Natural killer cell (primary cell): ENCODE measurements around the gene AIDA. TPM values are rescaled to one million over a fixed set of nuclear protein-coding genes. Genes with fewer than 3 reads are reported as not detected.

Source experiments
- ATAC-seq, 3 donors: fragments of 150-1000 bp in 2 of 3; fragments of 200-7000 bp in 1 of 3; cut with Tn5 transposase; 1 replicate in 1 of 3; 2 replicates in 2 of 3; pipeline ENCODE4 v1.10.0; 2021; ENCODE audit warnings: mild to moderate bottlenecking in 2 of 3, moderate library complexity in 2 of 3
- DNase-seq, 2 donors: peaks; one replicate each; pipeline versions ENCODE4 v3.0.0 to v3.0.0-alpha.2; 2013 to 2021; ENCODE audit warnings: mixed read lengths in 1 of 2
- H3K27ac ChIP-seq: one replicate; pipeline ENCODE4 v1.5.1; 2013; ENCODE audit warnings: mild to moderate bottlenecking, low read length
- H3K27me3 ChIP-seq: one replicate; pipeline ENCODE4 v1.6.1; 2013; ENCODE audit warnings: low read length; ENCODE audit not compliant: control insufficient read depth, insufficient read depth
- H3K36me3 ChIP-seq: one replicate; pipeline ENCODE4 v1.6.1; 2013; ENCODE audit warnings: low read length; ENCODE audit not compliant: control insufficient read depth, insufficient read depth
- H3K4me1 ChIP-seq: one replicate; pipeline ENCODE4 v1.6.1; 2013; ENCODE audit warnings: low read length; ENCODE audit not compliant: control insufficient read depth, insufficient read depth
- H3K4me3 ChIP-seq: one replicate; pipeline ENCODE4 v1.5.1; 2013; ENCODE audit warnings: low read length
- H3K9me3 ChIP-seq: one replicate; pipeline ENCODE4 v1.6.1; 2013; ENCODE audit warnings: low read length; ENCODE audit not compliant: control insufficient read depth, insufficient read depth
- H3K27ac Mint-ChIP-seq, 2 donors: one replicate each; pipeline ENCODE4 v1.8.0; 2022; ENCODE audit warnings: mild to moderate bottlenecking in 2 of 2, mixed read lengths in 2 of 2, moderate library complexity in 1 of 2
- H3K27me3 Mint-ChIP-seq, 2 donors: one replicate each; pipeline ENCODE4 v1.8.0; 2022; ENCODE audit warnings: low read depth in 2 of 2, mixed read lengths in 2 of 2
- H3K36me3 Mint-ChIP-seq: one replicate; pipeline ENCODE4 v1.8.0; 2022; ENCODE audit warnings: mixed read lengths
- H3K4me1 Mint-ChIP-seq, 2 donors: one replicate each; pipeline ENCODE4 v1.8.0; 2022; ENCODE audit warnings: mixed read lengths in 2 of 2
- H3K4me3 Mint-ChIP-seq: one replicate; pipeline ENCODE4 v1.8.0; 2022; ENCODE audit warnings: mild to moderate bottlenecking, moderate library complexity, mixed read lengths
- H3K9me3 Mint-ChIP-seq, 2 donors: one replicate each; pipeline ENCODE4 v1.8.0; 2022; ENCODE audit warnings: mixed read lengths in 2 of 2
- CTCF ChIP-seq: fragments of 200-600 bp; IDR thresholded peaks from one replicate; pipeline ENCODE4 v1.8.0; 2022; ENCODE audit warnings: antibody characterized with exemption
- WGBS: methylation state at CpG from one replicate; pipeline ENCODE4 v1.1.7; 2013; ENCODE audit warnings: missing lambda C conversion rate; ENCODE audit not compliant: insufficient coverage; 5-methylcytosine and 5-hydroxymethylcytosine counted together
- intact Hi-C: fragments of 100-400 bp; cut with micrococcal nuclease; formaldehyde crosslinking; loops from one replicate; pipeline ENCODE4 v1.14.2; 2022
- total RNA-seq, 4 donors: library from RNA; stranded (reverse); fragments of 120-200 nt in 1 of 4; gene quantifications; one replicate each; pipeline versions ENCODE4 v1.2.3 to v1.2.4, GENCODE V29; 2013 to 2022

Gene AIDA
- total RNA-seq, 3 donors from 2014 or later (not counting 1 experiment from before 2014, with no cell fraction given): 29.7 to 37.2 (median 33.7) TPM

- H3K4me3 ChIP-seq: no peak overlapping the region
- no peak for TF ChIP-seq CTCF
- H3K27ac ChIP-seq: no peak overlapping the region
- Mint-ChIP-seq H3K4me3 (no peak overlapping the region), H3K9me3 (no peaks in the 10 kb centered on the region), H3K4me1 (no peaks in the 10 kb centered on the region), H3K27me3 (peaks cover 8 to 39% of the 10 kb centered on the region in 2 donors), H3K27ac (no peak overlapping the region), H3K36me3 (no peaks in the 10 kb centered on the region)
- intact Hi-C loops: no loop called here
- H3K27me3 ChIP-seq: no peaks in the 10 kb centered on the region
- DNase-seq (no peak), ATAC-seq (no peak)
- no peaks in the 10 kb centered on the region for H3K36me3 ChIP-seq
- H3K4me1 ChIP-seq: no peaks in the 10 kb centered on the region
- 91% methylated on average over 10 of the region's 10 CpGs for WGBS
- no peaks in the 10 kb centered on the region for H3K9me3 ChIP-seq
Measured at GRCh38 chr1:222757646-222758268, 45.5 kb upstream of the AIDA start.

- DNase-seq (no peak), ATAC-seq (no peak)
- no peaks in the 10 kb centered on the region for H3K9me3 ChIP-seq
- H3K27ac Mint-ChIP-seq: no peak overlapping the region
- H3K27me3 Mint-ChIP-seq: peaks cover 4 to 20% of the 10 kb centered on the region in 2 donors
- no peak overlapping the region for H3K4me3 ChIP-seq
- no peaks in the 10 kb centered on the region for H3K9me3 Mint-ChIP-seq
- no peaks in the 10 kb centered on the region for H3K36me3 Mint-ChIP-seq
- H3K4me1 Mint-ChIP-seq: no peaks in the 10 kb centered on the region
- no peak for TF ChIP-seq CTCF
- H3K36me3 ChIP-seq: no peaks in the 10 kb centered on the region
- intact Hi-C loops: no loop called here
- H3K27ac ChIP-seq: no peak overlapping the region
- no peaks in the 10 kb centered on the region for H3K27me3 ChIP-seq
- no peak overlapping the region for H3K4me3 Mint-ChIP-seq
- no peaks in the 10 kb centered on the region for H3K4me1 ChIP-seq
- WGBS: 80% methylated on average over 9 of the region's 10 CpGs
Measured at GRCh38 chr1:222754366-222755139, 42.3 kb upstream of the AIDA start.

GRCh38 chr1:222751255-222751654 lies 39.0 kb upstream of the AIDA start:
- intact Hi-C loops: no loop called here
- Mint-ChIP-seq H3K27me3 (peaks cover 12 to 26% of the 10 kb centered on the region in 2 donors), H3K27ac (no peak overlapping the region), H3K4me3 (no peak overlapping the region), H3K4me1 (no peaks in the 10 kb centered on the region), H3K9me3 (no peaks in the 10 kb centered on the region), H3K36me3 (no peaks in the 10 kb centered on the region)
- Histone ChIP-seq H3K27ac (no peak overlapping the region), H3K36me3 (no peaks in the 10 kb centered on the region), H3K27me3 (no peaks in the 10 kb centered on the region), H3K4me1 (no peaks in the 10 kb centered on the region), H3K9me3 (no peaks in the 10 kb centered on the region), H3K4me3 (no peak overlapping the region)
- DNase-seq (no peak), ATAC-seq (no peak)
- WGBS: 88% methylated on average over 2 of the region's 3 CpGs
- TF ChIP-seq CTCF: no peak
